Activated naive CD8-positive, alpha-beta T cell treated with anti-CD3 and anti-CD28 coated beads for 36 hours (primary cell): ENCODE data around the gene RNF34. TPM values are rescaled to one million over a fixed set of nuclear protein-coding genes. Genes with fewer than 3 reads are reported as not detected.
A peak's percentile ranks its signal among the peaks of the same experiment; 100 is the strongest.
"Not testable (repeated sequence)": the region's sequence is repeated elsewhere in the genome, so short reads cannot be mapped to it uniquely, and the experiment has no call there.

Experiments
- DNase-seq: peaks from one replicate; pipeline ENCODE4 v3.0.0; 2021
- H3K27ac Mint-ChIP-seq: one replicate; pipeline ENCODE4 v1.8.0; 2022; ENCODE audit warnings: mild to moderate bottlenecking, moderate library complexity, mixed read lengths
- H3K27me3 Mint-ChIP-seq: one replicate; pipeline ENCODE4 v1.8.0; 2022; ENCODE audit warnings: mild to moderate bottlenecking, mixed read lengths
- H3K36me3 Mint-ChIP-seq: one replicate; pipeline ENCODE4 v1.8.0; 2021; ENCODE audit warnings: mild to moderate bottlenecking, mixed read lengths
- H3K4me1 Mint-ChIP-seq: one replicate; pipeline ENCODE4 v1.8.0; 2021; ENCODE audit warnings: mixed read lengths
- H3K4me3 Mint-ChIP-seq: one replicate; pipeline ENCODE4 v1.8.0; 2022; ENCODE audit warnings: mild to moderate bottlenecking, moderate library complexity, mixed read lengths
- H3K9me3 Mint-ChIP-seq: one replicate; pipeline ENCODE4 v1.8.0; 2022; ENCODE audit warnings: mixed read lengths
- total RNA-seq, 2 experiments: library from RNA; stranded (reverse); gene quantifications; one replicate each; pipeline ENCODE4 v1.2.3, GENCODE V29; 2021

The RNF34 gene
- total RNA-seq, result 10 to 100 TPM; 60.2 to 63.9 TPM

GRCh38 chr12:121399391-121400331 is at the start of gene RNF34:
Gene RNF34, plus strand, starts transcription at chr12:121400118. Its CDS starts 95 bp downstream, at chr12:121400213.
- peaks cover 11% of the 10 kb centered on the region for H3K36me3 Mint-ChIP-seq
- peaks cover 27% of the 10 kb centered on the region for H3K4me1 Mint-ChIP-seq
- H3K27me3 Mint-ChIP-seq, result no peaks in the 10 kb centered on the region
- H3K9me3 Mint-ChIP-seq, result no peaks in the 10 kb centered on the region
- peak; percentile 99 for DNase-seq
- H3K27ac Mint-ChIP-seq, result peak within 1 kb of the TSS; percentile 94
- H3K4me3 Mint-ChIP-seq, result peak within 1 kb of the TSS; percentile 93

GRCh38 chr12:121351820-121352681 is 47.9 kb upstream of the RNF34 start, which contains the start of gene ANAPC5:
Gene ANAPC5, minus strand, starts transcription at chr12:121352411. Its CDS starts 71 bp downstream, at chr12:121352340.
- Mint-ChIP-seq H3K4me3 (peak within 1 kb of the TSS; percentile 92), H3K4me1 (peaks cover 17% of the 10 kb centered on the region), H3K36me3 (peaks cover 12% of the 10 kb centered on the region), H3K9me3 (peaks cover 2% of the 10 kb centered on the region), H3K27me3 (peaks cover 4% of the 10 kb centered on the region), H3K27ac (peak within 1 kb of the TSS; percentile 95)
- peak; percentile 90 for DNase-seq

GRCh38 chr12:121352682-121353018 is 47.3 kb upstream of the RNF34 start:
- peaks cover 11% of the 10 kb centered on the region for H3K36me3 Mint-ChIP-seq
- peaks cover 4% of the 10 kb centered on the region for H3K27me3 Mint-ChIP-seq
- H3K9me3 Mint-ChIP-seq, result peaks cover 2% of the 10 kb centered on the region
- H3K4me1 Mint-ChIP-seq, result peaks cover 16% of the 10 kb centered on the region
- H3K4me3 Mint-ChIP-seq, result peak overlapping the region; percentile 92
- peak overlapping the region; percentile 95 for H3K27ac Mint-ChIP-seq
- DNase-seq, result no peak

GRCh38 chr12:121355818-121356217 is 44.1 kb upstream of the RNF34 start:
- DNase-seq, result no peak
- Mint-ChIP-seq H3K4me3 (no peak overlapping the region), H3K36me3 (peaks cover 4% of the 10 kb centered on the region), H3K9me3 (peaks cover 2% of the 10 kb centered on the region), H3K4me1 (peaks cover 8% of the 10 kb centered on the region), H3K27me3 (peaks cover 4% of the 10 kb centered on the region), H3K27ac (no peak overlapping the region)

- DNase-seq, result no peak
- Mint-ChIP-seq H3K27me3 (peaks cover 4% of the 10 kb centered on the region), H3K4me3 (no peak overlapping the region), H3K36me3 (peaks cover 4% of the 10 kb centered on the region), H3K4me1 (peaks cover 8% of the 10 kb centered on the region), H3K27ac (no peak overlapping the region), H3K9me3 (peaks cover 2% of the 10 kb centered on the region)
Measured at GRCh38 chr12:121356657-121357056, 43.3 kb upstream of the RNF34 start.

GRCh38 chr12:121357331-121357730 is 42.6 kb upstream of the RNF34 start:
- peaks cover 3% of the 10 kb centered on the region for H3K27me3 Mint-ChIP-seq

GRCh38 chr12:121358073-121358472 is 41.8 kb upstream of the RNF34 start:
- no peak overlapping the region for H3K27ac Mint-ChIP-seq
- no peaks in the 10 kb centered on the region for H3K9me3 Mint-ChIP-seq
- DNase-seq, result no peak
- no peak overlapping the region for H3K4me3 Mint-ChIP-seq
- H3K27me3 Mint-ChIP-seq, result no peaks in the 10 kb centered on the region
- H3K36me3 Mint-ChIP-seq, result no peaks in the 10 kb centered on the region
- peaks cover 2% of the 10 kb centered on the region for H3K4me1 Mint-ChIP-seq

More at GRCh38 chr12:121357331-121357730, 42.6 kb upstream of the RNF34 start:
- Mint-ChIP-seq H3K36me3 (peaks cover 1% of the 10 kb centered on the region), H3K9me3 (peaks cover 1% of the 10 kb centered on the region), H3K27ac (no peak overlapping the region), H3K4me1 (peaks cover 7% of the 10 kb centered on the region), H3K4me3 (no peak overlapping the region)
- DNase-seq, result no peak

GRCh38 chr12:121364683-121365121 is 35.2 kb upstream of the RNF34 start:
- no peaks in the 10 kb centered on the region for H3K36me3 Mint-ChIP-seq
- H3K27me3 Mint-ChIP-seq, result peaks cover 10% of the 10 kb centered on the region
- H3K4me1 Mint-ChIP-seq, result no peaks in the 10 kb centered on the region
- H3K4me3 Mint-ChIP-seq, result no peak overlapping the region
- H3K27ac Mint-ChIP-seq, result no peak overlapping the region
- no peak for DNase-seq
- no peaks in the 10 kb centered on the region for H3K9me3 Mint-ChIP-seq

GRCh38 chr12:121365416-121366062 is 34.4 kb upstream of the RNF34 start:
- DNase-seq, result no peak
- Mint-ChIP-seq H3K9me3 (no peaks in the 10 kb centered on the region), H3K4me1 (no peaks in the 10 kb centered on the region), H3K27ac (no peak overlapping the region), H3K27me3 (peaks cover 10% of the 10 kb centered on the region), H3K36me3 (no peaks in the 10 kb centered on the region), H3K4me3 (no peak overlapping the region)

GRCh38 chr12:121366063-121366459 is 33.9 kb upstream of the RNF34 start:
- DNase-seq, result no peak
- no peaks in the 10 kb centered on the region for H3K9me3 Mint-ChIP-seq
- no peaks in the 10 kb centered on the region for H3K36me3 Mint-ChIP-seq
- no peaks in the 10 kb centered on the region for H3K4me1 Mint-ChIP-seq
- no peak overlapping the region for H3K4me3 Mint-ChIP-seq
- peaks cover 10% of the 10 kb centered on the region for H3K27me3 Mint-ChIP-seq
- H3K27ac Mint-ChIP-seq, result no peak overlapping the region

- peaks cover 2% of the 10 kb centered on the region for H3K9me3 Mint-ChIP-seq
- no peaks in the 10 kb centered on the region for H3K36me3 Mint-ChIP-seq
- H3K4me3 Mint-ChIP-seq, result no peak overlapping the region
- no peak overlapping the region for H3K27ac Mint-ChIP-seq
- H3K27me3 Mint-ChIP-seq, result peaks cover 4% of the 10 kb centered on the region
- no peak for DNase-seq
- peaks cover 2% of the 10 kb centered on the region for H3K4me1 Mint-ChIP-seq
Measured at GRCh38 chr12:121371404-121371803, 28.5 kb upstream of the RNF34 start.

GRCh38 chr12:121373755-121374154 is 26.2 kb upstream of the RNF34 start:
- Mint-ChIP-seq H3K27me3 (peaks cover 4% of the 10 kb centered on the region), H3K27ac (no peak overlapping the region), H3K4me3 (no peak overlapping the region), H3K36me3 (no peaks in the 10 kb centered on the region), H3K4me1 (peaks cover 2% of the 10 kb centered on the region), H3K9me3 (peaks cover 2% of the 10 kb centered on the region)
- DNase-seq, result no peak

GRCh38 chr12:121374336-121374735 is 25.6 kb upstream of the RNF34 start:
- not testable (repeated sequence) for H3K9me3 Mint-ChIP-seq, H3K27me3 Mint-ChIP-seq, H3K27ac Mint-ChIP-seq, H3K4me3 Mint-ChIP-seq, H3K36me3 Mint-ChIP-seq, H3K4me1 Mint-ChIP-seq, DNase-seq

- H3K36me3 Mint-ChIP-seq, H3K4me1 Mint-ChIP-seq, H3K27me3 Mint-ChIP-seq, DNase-seq, H3K4me3 Mint-ChIP-seq, H3K27ac Mint-ChIP-seq, H3K9me3 Mint-ChIP-seq: not testable (repeated sequence)
Measured at GRCh38 chr12:121374945-121375584, 24.9 kb upstream of the RNF34 start.
